ENCODE measurements around the gene BRD7.

BRD7 gene

GRCh38 chr16:50271148-50272041 is 97.4 kb downstream of the BRD7 start:
- DNase-seq (ENCODE audit: low spot score in 2 of 2) (no peak), ATAC-seq (replicated peaks; ENCODE audit: extremely low read depth, poor library complexity, severe bottlenecking) (no peak)
- H3K27me3 Mint-ChIP-seq: no peaks in the 10 kb centered on the region
- H3K27ac Mint-ChIP-seq (ENCODE audit: low read depth): peak overlapping the region; percentile 97
- no peaks in the 10 kb centered on the region for H3K9me3 Mint-ChIP-seq
- H3K4me3 Mint-ChIP-seq: peak overlapping the region; percentile 96
- H3K36me3 Mint-ChIP-seq (ENCODE audit: insufficient read depth): peaks cover 22% of the 10 kb centered on the region
- peaks cover 95% of the 10 kb centered on the region for H3K4me1 Mint-ChIP-seq

- peak overlapping the region; percentile 96 for H3K4me3 Mint-ChIP-seq
- ATAC-seq (replicated peaks; ENCODE audit: extremely low read depth, poor library complexity, severe bottlenecking): no peak
- DNase-seq (ENCODE audit: low spot score in 2 of 2): no peak
- no peaks in the 10 kb centered on the region for H3K27me3 Mint-ChIP-seq
- peaks cover 96% of the 10 kb centered on the region for H3K4me1 Mint-ChIP-seq
- H3K9me3 Mint-ChIP-seq: no peaks in the 10 kb centered on the region
- peak overlapping the region; percentile 97 for H3K27ac Mint-ChIP-seq (ENCODE audit: low read depth)
- H3K36me3 Mint-ChIP-seq (ENCODE audit: insufficient read depth): peaks cover 24% of the 10 kb centered on the region
Measured at GRCh38 chr16:50270510-50271147, 98.2 kb downstream of the BRD7 start.

GRCh38 chr16:50269769-50270509 is 98.8 kb downstream of the BRD7 start:
- ATAC-seq (replicated peaks; ENCODE audit: extremely low read depth, poor library complexity, severe bottlenecking) (no peak), DNase-seq (ENCODE audit: low spot score in 2 of 2) (no peak)
- Mint-ChIP-seq H3K27ac (ENCODE audit: low read depth) (peak overlapping the region; percentile 89), H3K9me3 (no peaks in the 10 kb centered on the region), H3K27me3 (no peaks in the 10 kb centered on the region), H3K4me1 (peaks cover 96% of the 10 kb centered on the region), H3K36me3 (ENCODE audit: insufficient read depth) (peaks cover 21% of the 10 kb centered on the region), H3K4me3 (peak overlapping the region; percentile 96)

GRCh38 chr16:50269061-50269705 is 99.6 kb downstream of the BRD7 start:
- peak overlapping the region; percentile 96 for H3K4me3 Mint-ChIP-seq
- no peak for DNase-seq (ENCODE audit: low spot score in 2 of 2)
- no peaks in the 10 kb centered on the region for H3K27me3 Mint-ChIP-seq
- peak overlapping the region; percentile 89 for H3K27ac Mint-ChIP-seq (ENCODE audit: low read depth)
- peaks cover 96% of the 10 kb centered on the region for H3K4me1 Mint-ChIP-seq
- H3K36me3 Mint-ChIP-seq (ENCODE audit: insufficient read depth): peaks cover 20% of the 10 kb centered on the region
- H3K9me3 Mint-ChIP-seq: no peaks in the 10 kb centered on the region
- no peak for ATAC-seq (replicated peaks; ENCODE audit: extremely low read depth, poor library complexity, severe bottlenecking)

DNA sequence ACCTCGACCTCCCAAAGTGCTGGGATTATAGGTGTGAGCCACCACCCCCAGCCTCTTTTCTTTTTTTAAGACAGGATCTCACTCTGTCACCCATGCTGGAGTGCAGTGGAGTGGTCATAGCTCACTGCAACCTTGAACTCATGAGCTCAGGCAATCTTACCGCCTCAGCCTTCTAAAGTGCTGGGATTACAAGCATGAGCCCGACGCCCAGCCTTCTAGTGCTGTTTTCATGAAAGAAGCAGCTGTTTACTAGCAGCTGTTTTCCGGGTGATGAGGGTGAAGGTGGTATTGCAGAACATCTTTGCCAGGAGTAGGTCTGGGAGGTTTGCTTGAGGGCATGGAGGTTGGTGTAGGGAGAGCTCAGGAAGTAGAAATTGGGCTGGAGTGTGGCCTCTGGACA is 100.4 kb downstream of the BRD7 start:
- DNase-seq (ENCODE audit: low spot score in 2 of 2) (no peak), ATAC-seq (replicated peaks; ENCODE audit: extremely low read depth, poor library complexity, severe bottlenecking) (no peak)
- Mint-ChIP-seq H3K4me3 (peak overlapping the region; percentile 96), H3K36me3 (ENCODE audit: insufficient read depth) (peaks cover 15% of the 10 kb centered on the region), H3K27ac (ENCODE audit: low read depth) (peak overlapping the region; percentile 89), H3K27me3 (no peaks in the 10 kb centered on the region), H3K4me1 (peaks cover 96% of the 10 kb centered on the region), H3K9me3 (no peaks in the 10 kb centered on the region)

DNA sequence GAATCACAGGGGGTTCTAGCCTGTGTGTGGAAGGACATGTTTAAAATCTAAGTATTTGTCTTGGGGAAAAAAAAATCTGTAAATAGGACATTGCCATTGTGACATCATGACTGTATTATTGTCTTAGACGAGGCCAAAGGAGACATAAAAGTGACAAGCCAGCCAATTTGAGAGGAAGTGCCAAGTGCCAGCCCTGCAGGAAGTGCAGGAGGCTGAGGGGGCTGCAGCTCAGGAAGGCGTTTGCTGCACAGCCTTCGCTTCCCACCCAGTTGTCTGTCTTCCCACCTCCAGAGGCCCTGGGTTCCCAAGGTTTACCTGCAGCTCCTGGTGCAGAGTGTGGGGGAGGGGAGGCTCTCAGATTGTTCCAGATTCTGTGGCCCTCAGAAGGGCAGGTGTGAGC is 101.1 kb downstream of the BRD7 start:
- peak overlapping the region; percentile 89 for H3K27ac Mint-ChIP-seq (ENCODE audit: low read depth)
- ATAC-seq (replicated peaks; ENCODE audit: extremely low read depth, poor library complexity, severe bottlenecking) (peak; percentile 48), DNase-seq (ENCODE audit: low spot score in 2 of 2) (no peak)
- H3K9me3 Mint-ChIP-seq: no peaks in the 10 kb centered on the region
- peaks cover 94% of the 10 kb centered on the region for H3K4me1 Mint-ChIP-seq
- no peaks in the 10 kb centered on the region for H3K27me3 Mint-ChIP-seq
- peaks cover 14% of the 10 kb centered on the region for H3K36me3 Mint-ChIP-seq (ENCODE audit: insufficient read depth)
- H3K4me3 Mint-ChIP-seq: peak overlapping the region; percentile 96

DNA sequence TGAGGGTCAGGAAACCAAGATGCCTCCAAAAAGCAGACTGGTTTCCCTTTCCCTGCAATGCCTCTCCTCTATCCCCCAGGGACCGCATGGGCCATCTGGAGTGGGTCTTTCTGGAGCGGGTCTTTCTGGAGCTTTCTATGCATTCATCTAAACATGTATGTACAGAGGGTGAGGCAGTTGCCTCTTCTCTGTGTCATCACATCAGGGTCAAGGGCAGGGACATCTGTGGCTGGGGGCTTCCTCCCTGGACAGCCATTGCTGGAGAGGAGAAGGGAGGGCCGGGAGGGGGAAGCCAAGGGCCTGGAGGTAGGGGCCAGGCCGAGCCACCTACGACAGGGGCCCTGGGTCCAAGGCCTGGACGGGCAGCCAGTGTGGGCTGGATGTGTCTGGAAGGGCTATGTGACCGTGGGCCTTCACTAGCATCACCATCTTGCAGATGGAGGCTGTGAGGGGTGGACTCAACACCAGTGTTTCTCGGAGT is 101.6 kb downstream of the BRD7 start:
- H3K4me3 Mint-ChIP-seq: peak overlapping the region; percentile 96
- no peaks in the 10 kb centered on the region for H3K27me3 Mint-ChIP-seq
- H3K27ac Mint-ChIP-seq (ENCODE audit: low read depth): peak overlapping the region; percentile 89
- no peaks in the 10 kb centered on the region for H3K9me3 Mint-ChIP-seq
- H3K4me1 Mint-ChIP-seq: peaks cover 89% of the 10 kb centered on the region
- ATAC-seq (replicated peaks; ENCODE audit: extremely low read depth, poor library complexity, severe bottlenecking): no peak
- H3K36me3 Mint-ChIP-seq (ENCODE audit: insufficient read depth): peaks cover 14% of the 10 kb centered on the region
- no peak for DNase-seq (ENCODE audit: low spot score in 2 of 2)

GRCh38 chr16:50266337-50267091 is 102.3 kb downstream of the BRD7 start, which contains the start of gene ADCY7:
ADCY7 (plus strand) TSS chr16:50266551; CDS start chr16:50288180, 21,629 bp downstream.
- ATAC-seq (replicated peaks; ENCODE audit: extremely low read depth, poor library complexity, severe bottlenecking): peak; percentile 91
- Mint-ChIP-seq H3K9me3 (no peaks in the 10 kb centered on the region), H3K36me3 (ENCODE audit: insufficient read depth) (peaks cover 14% of the 10 kb centered on the region), H3K4me1 (peaks cover 82% of the 10 kb centered on the region), H3K27me3 (no peaks in the 10 kb centered on the region), H3K4me3 (peak within 1 kb of the TSS; percentile 96), H3K27ac (ENCODE audit: low read depth) (peak within 1 kb of the TSS; percentile 89)
- peak; percentile 55 to 73 for DNase-seq (ENCODE audit: low spot score in 2 of 2)

All from central memory CD8-positive, alpha-beta T cell (primary cell).